GM12864 (cell line): Measurements from ENCODE around the gene SPTAN1.

ENCODE experiments used
- DNase-seq: peaks from one replicate; pipeline ENCODE4 v3.0.0-alpha.2; 2011; ENCODE audit warnings: low read depth
- H3K4me3 ChIP-seq: 2 replicates; pipeline ENCODE4 v1.5.1; 2011; ENCODE audit warnings: mild to moderate bottlenecking, low read depth, low read length, control low read depth
- CTCF ChIP-seq: IDR thresholded peaks from 2 replicates; pipeline ENCODE4 v1.5.1; 2011; ENCODE audit warnings: low read depth, mild to moderate bottlenecking, moderate library complexity, low read length, control low read depth, inconsistent platforms; ENCODE audit errors: missing control alignments

The SPTAN1 gene

GRCh38 chr9:128625391-128626146 is 73.2 kb downstream of the SPTAN1 start:
- no peak for TF ChIP-seq CTCF
- DNase-seq, result no peak
- no peak overlapping the region for H3K4me3 ChIP-seq

- DNase-seq, result no peak
- no peak for TF ChIP-seq CTCF
- no peak overlapping the region for H3K4me3 ChIP-seq
Observed at GRCh38 chr9:128626181-128626580, 73.8 kb downstream of the SPTAN1 start.

GRCh38 chr9:128627127-128627715 is 74.8 kb downstream of the SPTAN1 start:
- no peak for DNase-seq
- TF ChIP-seq CTCF, result no peak
- no peak overlapping the region for H3K4me3 ChIP-seq

GRCh38 chr9:128627906-128628305 is 75.5 kb downstream of the SPTAN1 start:
- TF ChIP-seq CTCF, result no peak
- H3K4me3 ChIP-seq, result no peak overlapping the region
- no peak for DNase-seq

- TF ChIP-seq CTCF, result no peak
- no peak overlapping the region for H3K4me3 ChIP-seq
- no peak for DNase-seq
Observed at GRCh38 chr9:128628471-128629048, 76.2 kb downstream of the SPTAN1 start.

GRCh38 chr9:128629136-128629535 is 76.7 kb downstream of the SPTAN1 start:
- no peak for DNase-seq
- TF ChIP-seq CTCF, result no peak
- no peak overlapping the region for H3K4me3 ChIP-seq
